Measurements from ENCODE around the gene COL5A1.

Gene COL5A1

DNA sequence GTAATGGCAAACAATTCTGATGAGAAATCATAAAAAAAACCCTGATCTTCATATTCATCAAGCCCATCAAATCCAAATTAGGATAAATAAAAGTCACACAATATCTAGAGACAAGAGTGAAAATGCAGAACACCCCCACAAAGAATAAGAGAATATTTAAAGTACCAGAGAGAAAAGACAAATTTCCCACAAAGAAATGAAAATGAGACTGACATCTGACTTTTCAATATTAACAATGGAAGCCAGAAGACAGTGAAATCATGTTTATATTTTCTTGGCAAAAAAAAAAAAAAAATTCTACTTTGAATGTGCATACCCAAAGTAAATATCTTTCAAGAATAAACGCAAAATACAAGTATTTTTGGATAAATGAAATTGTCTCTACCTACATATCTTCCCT, 28.9 kb upstream of the COL5A1 start:
- no peak overlapping the region for H3K27ac ChIP-seq
- no peaks in the 10 kb centered on the region for H3K36me3 ChIP-seq
- no peaks in the 10 kb centered on the region for H3K9me3 ChIP-seq
- no peak overlapping the region for H3K4me3 ChIP-seq (ENCODE audit: low read depth in 1 of 2, low read length in 1 of 2)
- H3K27me3 ChIP-seq = peaks cover 16% of the 10 kb centered on the region
- TF ChIP-seq, protein P1, sequence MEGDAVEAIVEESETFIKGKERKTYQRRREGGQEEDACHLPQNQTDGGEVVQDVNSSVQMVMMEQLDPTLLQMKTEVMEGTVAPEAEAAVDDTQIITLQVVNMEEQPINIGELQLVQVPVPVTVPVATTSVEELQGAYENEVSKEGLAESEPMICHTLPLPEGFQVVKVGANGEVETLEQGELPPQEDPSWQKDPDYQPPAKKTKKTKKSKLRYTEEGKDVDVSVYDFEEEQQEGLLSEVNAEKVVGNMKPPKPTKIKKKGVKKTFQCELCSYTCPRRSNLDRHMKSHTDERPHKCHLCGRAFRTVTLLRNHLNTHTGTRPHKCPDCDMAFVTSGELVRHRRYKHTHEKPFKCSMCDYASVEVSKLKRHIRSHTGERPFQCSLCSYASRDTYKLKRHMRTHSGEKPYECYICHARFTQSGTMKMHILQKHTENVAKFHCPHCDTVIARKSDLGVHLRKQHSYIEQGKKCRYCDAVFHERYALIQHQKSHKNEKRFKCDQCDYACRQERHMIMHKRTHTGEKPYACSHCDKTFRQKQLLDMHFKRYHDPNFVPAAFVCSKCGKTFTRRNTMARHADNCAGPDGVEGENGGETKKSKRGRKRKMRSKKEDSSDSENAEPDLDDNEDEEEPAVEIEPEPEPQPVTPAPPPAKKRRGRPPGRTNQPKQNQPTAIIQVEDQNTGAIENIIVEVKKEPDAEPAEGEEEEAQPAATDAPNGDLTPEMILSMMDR (IDR thresholded peaks at IDR 0.05) = no peak
- H3K4me1 ChIP-seq (ENCODE audit: control insufficient read depth in 1 of 2, insufficient read depth in 1 of 2, low read depth in 1 of 2, low read length in 1 of 2) = no peaks in the 10 kb centered on the region

DNA sequence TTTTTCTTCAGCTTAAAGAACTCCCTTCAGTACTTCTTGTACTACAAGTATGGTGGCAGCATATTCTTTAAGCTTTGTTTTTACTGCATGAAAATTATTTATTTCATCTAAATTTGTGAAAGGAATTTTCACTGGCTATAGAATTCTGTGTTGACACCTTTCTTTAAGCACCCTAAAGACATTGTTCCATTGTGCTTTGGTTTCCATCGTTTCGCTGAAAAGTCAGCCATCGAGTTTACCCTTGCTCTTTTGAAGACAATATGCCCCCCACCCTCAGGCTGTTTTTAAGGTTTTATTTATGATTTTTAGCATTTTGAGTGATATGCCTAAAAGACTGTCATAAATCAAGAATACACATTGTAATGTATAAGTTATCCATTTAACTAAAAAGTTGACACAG, 27.3 kb upstream of the COL5A1 start:
- Histone ChIP-seq H3K27ac (no peak overlapping the region), H3K36me3 (no peaks in the 10 kb centered on the region), H3K27me3 (peaks cover 12% of the 10 kb centered on the region), H3K4me1 (ENCODE audit: control insufficient read depth in 1 of 2, insufficient read depth in 1 of 2, low read depth in 1 of 2, low read length in 1 of 2) (no peaks in the 10 kb centered on the region), H3K4me3 (ENCODE audit: low read depth in 1 of 2, low read length in 1 of 2) (no peak overlapping the region), H3K9me3 (no peaks in the 10 kb centered on the region)
- TF ChIP-seq, protein P1 (IDR thresholded peaks at IDR 0.05) = no peak

DNA sequence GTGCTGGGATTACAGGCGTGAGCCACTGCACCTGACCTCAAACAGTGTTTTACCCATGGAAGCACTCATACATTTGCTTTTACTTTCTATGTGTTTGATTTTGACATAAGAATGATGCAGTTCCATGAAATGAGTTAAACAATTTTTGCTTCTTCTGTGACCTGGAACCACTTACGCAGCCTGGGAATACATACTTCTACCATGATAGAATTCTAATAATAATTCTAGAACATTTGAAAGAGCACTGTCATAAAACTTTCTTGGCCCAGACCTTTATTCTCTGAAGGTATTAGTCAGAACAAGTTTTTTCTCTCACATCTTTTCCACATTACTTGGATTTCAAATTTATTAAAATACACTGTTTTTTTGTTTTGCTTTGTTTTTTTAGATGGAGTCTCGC, 25.3 kb upstream of the COL5A1 start:
- H3K27ac ChIP-seq = no peak overlapping the region
- no peaks in the 10 kb centered on the region for H3K9me3 ChIP-seq
- no peak overlapping the region for H3K4me3 ChIP-seq (ENCODE audit: low read depth in 1 of 2, low read length in 1 of 2)
- H3K4me1 ChIP-seq (ENCODE audit: control insufficient read depth in 1 of 2, insufficient read depth in 1 of 2, low read depth in 1 of 2, low read length in 1 of 2) = no peaks in the 10 kb centered on the region
- no peaks in the 10 kb centered on the region for H3K36me3 ChIP-seq
- TF ChIP-seq, protein P1 (IDR thresholded peaks at IDR 0.05) = no peak
- H3K27me3 ChIP-seq = peaks cover 12% of the 10 kb centered on the region

DNA sequence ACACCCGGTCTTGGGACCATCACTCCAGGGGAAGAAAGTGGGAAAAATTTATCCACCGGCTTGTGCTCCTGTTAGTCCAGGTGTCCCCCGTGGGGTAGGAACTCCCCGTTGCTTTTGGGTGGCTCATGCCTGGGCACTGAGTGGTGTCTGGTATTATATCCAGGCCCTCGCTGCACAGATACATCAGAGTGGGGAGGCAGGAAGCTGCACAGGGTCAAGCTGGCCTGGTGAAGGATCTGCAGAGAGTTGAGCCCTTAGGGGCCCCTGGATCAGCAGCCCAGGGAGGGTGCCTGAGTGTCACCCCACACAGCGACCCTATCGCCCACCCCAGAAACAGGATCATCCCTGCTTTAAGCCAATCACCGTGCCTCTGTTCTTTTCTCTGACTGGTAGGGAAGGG, 24.4 kb upstream of the COL5A1 start:
- H3K9me3 ChIP-seq = no peaks in the 10 kb centered on the region
- H3K27me3 ChIP-seq = peaks cover 12% of the 10 kb centered on the region
- no peaks in the 10 kb centered on the region for H3K4me1 ChIP-seq (ENCODE audit: control insufficient read depth in 1 of 2, insufficient read depth in 1 of 2, low read depth in 1 of 2, low read length in 1 of 2)
- H3K36me3 ChIP-seq = no peaks in the 10 kb centered on the region
- TF ChIP-seq, protein P1 (IDR thresholded peaks at IDR 0.05) = no peak
- no peak overlapping the region for H3K27ac ChIP-seq
- no peak overlapping the region for H3K4me3 ChIP-seq (ENCODE audit: low read depth in 1 of 2, low read length in 1 of 2)

- H3K27me3 ChIP-seq = peaks cover 12% of the 10 kb centered on the region
- no peak overlapping the region for H3K4me3 ChIP-seq (ENCODE audit: low read depth in 1 of 2, low read length in 1 of 2)
- H3K9me3 ChIP-seq = no peaks in the 10 kb centered on the region
- TF ChIP-seq, protein P1 (IDR thresholded peaks at IDR 0.05) = no peak
- no peaks in the 10 kb centered on the region for H3K36me3 ChIP-seq
- H3K27ac ChIP-seq = no peak overlapping the region
- no peaks in the 10 kb centered on the region for H3K4me1 ChIP-seq (ENCODE audit: control insufficient read depth in 1 of 2, insufficient read depth in 1 of 2, low read depth in 1 of 2, low read length in 1 of 2)
Observed at GRCh38 chr9:134617836-134618162, 23.8 kb upstream of the COL5A1 start.

All from neutrophil (primary cell).